GM23248 (cell line): ENCODE measurements around the gene WASF3.

Experiments used
- EZH2 ChIP-seq: fragments of 200-600 bp; sonication (generic); IDR thresholded peaks from 2 replicates; pipeline ENCODE4 v1.6.1; 2018; ENCODE audit warnings: antibody characterized with exemption, mild to moderate bottlenecking; ENCODE audit not compliant: insufficient read depth, poor library complexity, severe bottlenecking
- EZH2phosphoT487 ChIP-seq: fragments of 200-600 bp; sonication (generic); IDR thresholded peaks from 2 replicates; pipeline ENCODE4 v1.6.1; 2018; ENCODE audit warnings: antibody characterized with exemption, moderate library complexity, mild to moderate bottlenecking, low read depth; ENCODE audit not compliant: insufficient read depth

GRCh38 chr13:26523007-26523406 lies 34.5 kb upstream of the WASF3 start:
- TF ChIP-seq EZH2 (no peak), EZH2phosphoT487 (no peak)
